B cell (primary cell): ENCODE measurements around the gene MAVS. TPM values are rescaled to one million over a fixed set of nuclear protein-coding genes. Genes with fewer than 3 reads are reported as not detected.
"Not testable (repeated sequence)": the region's sequence is repeated elsewhere in the genome, so short reads cannot be mapped to it uniquely, and the experiment has no call there.

Experiments
- ATAC-seq: fragments of 200-7000 bp; cut with Tn5 transposase; one replicate; pipeline ENCODE4 v1.10.0; 2021; ENCODE audit warnings: low read depth, mild to moderate bottlenecking, moderate number of reproducible peaks, moderate library complexity
- CTCF ChIA-PET: fragments of 350-600 bp; sonication (Branson Sonifier 250); formaldehyde crosslinking; loops from one replicate; lab custom pipeline; 2021; ENCODE audit warnings: antibody characterized with exemption, inconsistent platforms; lab: Charles Lee
- POLR2A ChIA-PET: fragments of 350-600 bp; sonication (Branson Sonifier 250); formaldehyde crosslinking; loops from one replicate; lab custom pipeline; 2021; ENCODE audit warnings: antibody characterized with exemption; lab: Charles Lee
- DNase-seq: peaks from one replicate; pipeline ENCODE4 v3.0.0; 2013
- H2AFZ ChIP-seq: 2 replicates; pipeline ENCODE4 v1.6.1; 2012; ENCODE audit warnings: mild to moderate bottlenecking, low read depth, low read length; ENCODE audit not compliant: insufficient read depth, poor library complexity, severe bottlenecking
- H3K27ac ChIP-seq, 2 donors: 1 replicate in 1 of 2; 2 replicates in 1 of 2; pipeline ENCODE4 v1.5.1; 2012 to 2013; ENCODE audit warnings: low read length in 2 of 2, mild to moderate bottlenecking in 2 of 2, moderate library complexity in 1 of 2
- H3K27me3 ChIP-seq, 4 experiments: fragments of 200-600 bp in 1 of 4; sonication (generic) in 1 of 4; replicated peaks in 1 of 4; 1 replicate in 2 of 4; 2 replicates in 2 of 4; pipeline versions ENCODE4 v1.6.1 to v1.7.0; 2013 to 2016; ENCODE audit warnings: low read length in 3 of 4, mild to moderate bottlenecking in 2 of 4, mixed read lengths in 1 of 4, moderate library complexity in 1 of 4; ENCODE audit not compliant: insufficient read depth in 4 of 4, control insufficient read depth in 3 of 4; ENCODE audit errors: control extremely low read depth in 1 of 4
- H3K36me3 ChIP-seq, 2 experiments: replicated peaks in 1 of 2; 1 replicate in 1 of 2; 2 replicates in 1 of 2; pipeline versions ENCODE4 v1.6.1 to v1.7.1; 2013; ENCODE audit warnings: low read length in 1 of 2; ENCODE audit not compliant: insufficient read depth in 2 of 2, control insufficient read depth in 1 of 2; ENCODE audit errors: control extremely low read depth in 1 of 2, extremely low read depth in 1 of 2
- H3K4me1 ChIP-seq, 2 donors: fragments of 200-600 bp in 1 of 2; sonication (generic) in 1 of 2; 1 replicate in 1 of 2; 2 replicates in 1 of 2; pipeline versions ENCODE4 v1.5.1 to v1.6.1; 2013 to 2017; ENCODE audit warnings: low read length in 2 of 2; ENCODE audit not compliant: control insufficient read depth in 2 of 2, insufficient read depth in 2 of 2
- H3K4me2 ChIP-seq: replicated peaks from 2 replicates; pipeline ENCODE3; 2012; ENCODE audit warnings: mild to moderate bottlenecking, low read depth, low read length; ENCODE audit not compliant: poor library complexity, severe bottlenecking
- H3K4me3 ChIP-seq, 5 experiments: fragments of 200-600 bp in 1 of 5; sonication (generic) in 1 of 5; 1 replicate in 3 of 5; 2 replicates in 2 of 5; pipeline versions ENCODE4 v1.5.1 to v1.7.0; 2011 to 2016; ENCODE audit warnings: low read length in 4 of 5, mild to moderate bottlenecking in 4 of 5, low read depth in 2 of 5, control low read depth in 1 of 5, moderate library complexity in 1 of 5; ENCODE audit not compliant: insufficient read depth in 1 of 5; ENCODE audit errors: control extremely low read depth in 1 of 5, extremely low read depth in 1 of 5
- H3K79me2 ChIP-seq: fragments of 200-600 bp; sonication (generic); one replicate; pipeline ENCODE4 v1.6.0; 2016; ENCODE audit warnings: low read length; ENCODE audit not compliant: control insufficient read depth, insufficient read depth
- H3K9ac ChIP-seq: fragments of 200-600 bp; sonication (generic); 2 replicates; pipeline ENCODE4 v1.6.1; 2017; ENCODE audit warnings: mild to moderate bottlenecking, low read length, moderate library complexity
- H3K9me3 ChIP-seq, 3 donors: one replicate each; pipeline versions ENCODE4 v1.6.1 to v1.7.1; 2013; ENCODE audit warnings: low read length in 2 of 3; ENCODE audit not compliant: control insufficient read depth in 2 of 3, insufficient read depth in 1 of 3; ENCODE audit errors: control extremely low read depth in 1 of 3
- H4K20me1 ChIP-seq: 2 replicates; pipeline ENCODE4 v1.6.0; 2012; ENCODE audit warnings: mild to moderate bottlenecking, low read length; ENCODE audit not compliant: insufficient read depth, control insufficient read depth, poor library complexity, severe bottlenecking
- H3K27ac Mint-ChIP-seq: one replicate; pipeline ENCODE4 v1.8.0; 2021; ENCODE audit warnings: mixed read lengths
- H3K27me3 Mint-ChIP-seq: one replicate; pipeline ENCODE4 v1.8.0; 2021; ENCODE audit warnings: mixed read lengths
- H3K4me1 Mint-ChIP-seq: one replicate; pipeline ENCODE4 v1.8.0; 2021; ENCODE audit warnings: mixed read lengths
- H3K4me3 Mint-ChIP-seq: one replicate; pipeline ENCODE4 v1.8.0; 2021; ENCODE audit warnings: mixed read lengths
- H3K9me3 Mint-ChIP-seq: one replicate; pipeline ENCODE4 v1.8.0; 2022; ENCODE audit warnings: mixed read lengths; ENCODE audit not compliant: insufficient read depth
- EZH2 ChIP-seq: IDR thresholded peaks from 2 replicates; pipeline ENCODE4 v1.6.1; 2012; ENCODE audit warnings: borderline replicate concordance, low read depth, mild to moderate bottlenecking, moderate library complexity, low read length; ENCODE audit not compliant: insufficient read depth, poor library complexity, severe bottlenecking
- WGBS: methylation state at CpG from one replicate; pipeline ENCODE4 v1.1.5; 2013; ENCODE audit warnings: missing lambda C conversion rate; ENCODE audit not compliant: insufficient coverage; 5-methylcytosine and 5-hydroxymethylcytosine counted together
- intact Hi-C: fragments of 100-400 bp; cut with micrococcal nuclease; formaldehyde crosslinking; loops from one replicate; pipeline ENCODE4 v1.10.0; 2022
- polyA plus RNA-seq: library from polyadenylated mRNA; depleted of rRNA; stranded (reverse); fragments of >200 nt; gene quantifications from 2 replicates; pipeline ENCODE4 v1.2.3, GENCODE V29; 2012
- total RNA-seq, 2 donors: library from RNA; stranded (reverse); fragments of 120-200 nt in 1 of 2; gene quantifications; 1 replicate in 1 of 2; 2 replicates in 1 of 2; pipeline versions ENCODE4 v1.2.3 to v1.2.4, GENCODE V29; 2013 to 2022
- TF ChIP-seq, protein P1 (sequence below): fragments of 200-600 bp; IDR thresholded peaks from one replicate; pipeline ENCODE4 v1.8.0; 2022; ENCODE audit warnings: antibody characterized with exemption, mild to moderate bottlenecking

The MAVS gene
- total and polyA plus RNA-seq, 2 donors (not counting 1 experiment from before 2014, with no cell fraction given) = 17.2 to 52.2 TPM

DNA sequence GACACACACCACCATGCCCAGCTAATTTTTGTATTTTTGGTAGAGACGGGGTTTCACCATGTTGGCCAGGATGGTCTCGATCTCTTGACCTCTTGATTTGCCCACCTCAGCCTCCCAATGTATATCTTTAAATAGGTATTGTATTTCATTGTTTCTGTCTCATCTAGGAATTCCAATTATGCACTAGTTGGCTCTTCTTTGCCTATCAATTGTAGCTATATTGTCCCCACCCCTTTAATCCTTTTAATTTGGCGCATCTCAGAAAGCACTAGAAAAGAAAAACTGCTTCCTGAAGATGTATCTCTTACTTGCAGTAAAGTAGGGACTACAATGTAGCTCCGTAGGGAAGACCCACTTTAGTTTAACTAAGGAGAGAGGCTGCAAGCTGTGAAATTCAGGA is 10.5 kb upstream of the MAVS start:
- Histone ChIP-seq H4K20me1 (no peaks in the 10 kb centered on the region), H3K4me1 (no peaks in the 10 kb centered on the region), H3K79me2 (no peaks in the 10 kb centered on the region), H3K4me2 (no peak overlapping the region), H2AFZ (no peak overlapping the region), H3K9ac (no peak overlapping the region), H3K4me3 (no peak overlapping the region), H3K9me3 (no peaks in the 10 kb centered on the region), H3K36me3 (no peaks in the 10 kb centered on the region), H3K27ac (no peak overlapping the region), H3K27me3 (no peaks in the 10 kb centered on the region)
- Mint-ChIP-seq H3K4me3 (no peak overlapping the region), H3K27ac (no peak overlapping the region), H3K27me3 (no peaks in the 10 kb centered on the region), H3K4me1 (no peaks in the 10 kb centered on the region), H3K9me3 (no peaks in the 10 kb centered on the region)
- ChIA-PET POLR2A (no interaction called here), CTCF (interaction anchor here (1.5 to 2.3 kb wide), 2 partner anchors 16 to 50 kb away, joined by 5 to 8 read pairs; partner anchors contain the start of genes AP5S1 and CENPB)
- TF ChIP-seq EZH2 = no peak
- TF ChIP-seq, protein P1, sequence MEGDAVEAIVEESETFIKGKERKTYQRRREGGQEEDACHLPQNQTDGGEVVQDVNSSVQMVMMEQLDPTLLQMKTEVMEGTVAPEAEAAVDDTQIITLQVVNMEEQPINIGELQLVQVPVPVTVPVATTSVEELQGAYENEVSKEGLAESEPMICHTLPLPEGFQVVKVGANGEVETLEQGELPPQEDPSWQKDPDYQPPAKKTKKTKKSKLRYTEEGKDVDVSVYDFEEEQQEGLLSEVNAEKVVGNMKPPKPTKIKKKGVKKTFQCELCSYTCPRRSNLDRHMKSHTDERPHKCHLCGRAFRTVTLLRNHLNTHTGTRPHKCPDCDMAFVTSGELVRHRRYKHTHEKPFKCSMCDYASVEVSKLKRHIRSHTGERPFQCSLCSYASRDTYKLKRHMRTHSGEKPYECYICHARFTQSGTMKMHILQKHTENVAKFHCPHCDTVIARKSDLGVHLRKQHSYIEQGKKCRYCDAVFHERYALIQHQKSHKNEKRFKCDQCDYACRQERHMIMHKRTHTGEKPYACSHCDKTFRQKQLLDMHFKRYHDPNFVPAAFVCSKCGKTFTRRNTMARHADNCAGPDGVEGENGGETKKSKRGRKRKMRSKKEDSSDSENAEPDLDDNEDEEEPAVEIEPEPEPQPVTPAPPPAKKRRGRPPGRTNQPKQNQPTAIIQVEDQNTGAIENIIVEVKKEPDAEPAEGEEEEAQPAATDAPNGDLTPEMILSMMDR = no peak
- intact Hi-C loops = no loop called here
- ATAC-seq (no peak), DNase-seq (no peak)
- 83% methylated on average over 1 of the region's 4 CpGs for WGBS

DNA sequence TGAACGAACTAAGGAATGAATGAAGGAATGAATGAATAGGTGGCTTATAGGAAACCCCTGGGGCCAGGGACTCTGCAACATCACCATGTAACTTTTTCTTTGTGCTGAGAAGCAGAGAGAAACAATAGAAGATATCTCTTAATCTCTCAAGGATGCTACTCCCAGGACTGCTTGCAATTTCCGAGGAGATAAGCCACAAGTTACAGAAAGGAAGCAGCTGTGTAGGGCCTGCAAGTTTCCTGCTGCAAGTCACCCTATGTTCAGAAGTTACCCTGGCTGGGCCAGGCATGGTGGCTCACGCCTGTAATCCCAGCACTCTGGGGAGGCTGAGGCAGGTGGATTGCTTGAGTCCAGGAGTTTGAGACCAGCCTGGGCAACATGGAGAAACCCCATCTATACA is 7.3 kb upstream of the MAVS start:
- Histone ChIP-seq H3K9ac (no peak overlapping the region), H3K79me2 (no peaks in the 10 kb centered on the region), H3K9me3 (no peaks in the 10 kb centered on the region), H3K4me2 (no peak overlapping the region), H2AFZ (no peak overlapping the region), H3K36me3 (no peaks in the 10 kb centered on the region), H3K27ac (no peak overlapping the region), H3K4me3 (no peak overlapping the region), H4K20me1 (no peaks in the 10 kb centered on the region), H3K27me3 (no peaks in the 10 kb centered on the region), H3K4me1 (no peaks in the 10 kb centered on the region)
- WGBS = no CpG with 5 or more reads among the region's 3 CpGs
- ATAC-seq (no peak), DNase-seq (no peak)
- TF ChIP-seq, protein P1 = no peak
- no peak for TF ChIP-seq EZH2
- intact Hi-C loops = no loop called here
- no peak overlapping the region for H3K4me3 Mint-ChIP-seq
- ChIA-PET CTCF (no interaction called here), POLR2A (no interaction called here)
- no peaks in the 10 kb centered on the region for H3K27me3 Mint-ChIP-seq
- no peaks in the 10 kb centered on the region for H3K9me3 Mint-ChIP-seq
- H3K27ac Mint-ChIP-seq = no peak overlapping the region
- H3K4me1 Mint-ChIP-seq = no peaks in the 10 kb centered on the region

DNA sequence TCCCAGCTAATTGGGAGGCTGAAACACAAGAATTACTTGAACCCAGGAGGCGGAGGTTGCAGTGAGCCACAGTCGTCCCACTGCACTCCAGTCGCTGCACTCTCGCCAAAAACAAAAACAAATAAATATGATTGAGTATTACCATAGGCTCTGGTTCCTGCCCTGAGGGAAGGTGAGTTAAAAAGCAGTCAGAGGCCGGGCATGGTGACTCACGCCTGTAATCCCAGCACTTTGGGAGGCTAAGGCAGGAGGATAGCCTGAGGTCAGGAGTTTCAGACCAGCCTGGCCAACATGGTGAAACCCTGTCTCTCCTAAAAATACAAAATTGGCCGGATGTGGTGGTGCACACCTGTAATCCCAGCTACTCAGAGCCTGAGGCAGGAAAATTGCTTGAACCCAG is 6.4 kb upstream of the MAVS start:
- H3K9me3 ChIP-seq, H3K27ac Mint-ChIP-seq, H3K9ac ChIP-seq, intact Hi-C loops, DNase-seq, H3K4me1 ChIP-seq, CTCF ChIA-PET, POLR2A ChIA-PET, H3K4me3 ChIP-seq, H2AFZ ChIP-seq, H3K36me3 ChIP-seq, H3K79me2 ChIP-seq, H3K4me1 Mint-ChIP-seq, H3K27me3 Mint-ChIP-seq, H3K9me3 Mint-ChIP-seq, H3K27me3 ChIP-seq, H4K20me1 ChIP-seq, H3K4me2 ChIP-seq, H3K4me3 Mint-ChIP-seq, H3K27ac ChIP-seq, ATAC-seq: not testable (repeated sequence)
- WGBS = 100% methylated on average over 4 of the region's 7 CpGs
